Tibial nerve (tissue), 3 donors: ENCODE measurements around the gene NAGK.

Experiments used
- CTCF ChIP-seq, 5 experiments: fragments of 200-600 bp in 3 of 5; fragments of 450-650 bp in 2 of 5; sonication (generic) in 3 of 5; IDR thresholded peaks; one replicate each; pipeline ENCODE4 v1.5.1; 2016 to 2019; ENCODE audit warnings: antibody characterized with exemption in 5 of 5, mild to moderate bottlenecking in 3 of 5, moderate library complexity in 2 of 5
- POLR2A ChIP-seq, 2 donors: fragments of 450-650 bp; IDR thresholded peaks; one replicate each; pipeline ENCODE4 v1.6.1; 2017; ENCODE audit warnings: antibody characterized with exemption in 2 of 2, mild to moderate bottlenecking in 2 of 2, moderate library complexity in 2 of 2

DNA sequence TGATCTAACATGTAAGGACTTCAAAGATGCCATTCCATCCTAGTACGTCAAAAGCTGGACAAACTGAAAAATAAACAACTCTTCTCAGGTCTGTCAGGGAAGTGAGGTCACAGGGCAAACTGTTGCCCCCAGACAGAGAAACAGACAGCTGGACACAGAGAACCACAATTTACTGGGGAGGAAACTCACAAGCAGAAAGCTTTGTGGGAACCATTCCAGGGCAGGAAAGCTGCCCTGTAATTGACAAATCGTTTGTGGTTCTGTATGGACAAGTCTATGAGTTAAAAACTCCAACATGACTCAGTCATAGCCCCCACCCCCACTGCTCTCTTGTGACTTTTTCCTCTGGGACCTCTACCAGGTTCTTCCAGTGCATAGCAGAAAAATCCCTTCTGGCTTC is 33.2 kb downstream of the NAGK start:
- no peak for TF ChIP-seq POLR2A (IDR thresholded peaks at IDR 0.05)
- no peak for TF ChIP-seq CTCF (IDR thresholded peaks at IDR 0.05)
